HG03521 (cell line): ENCODE data around the gene SIPA1L3.

Experiments used
- ATAC-seq: cut with Tn5 transposase; IDR thresholded peaks from one replicate; pipeline ENCODE4 v1.9.1; 2021; ENCODE audit warnings: mild to moderate bottlenecking, moderate library complexity; ENCODE audit not compliant: unreplicated experiment

Gene SIPA1L3

DNA sequence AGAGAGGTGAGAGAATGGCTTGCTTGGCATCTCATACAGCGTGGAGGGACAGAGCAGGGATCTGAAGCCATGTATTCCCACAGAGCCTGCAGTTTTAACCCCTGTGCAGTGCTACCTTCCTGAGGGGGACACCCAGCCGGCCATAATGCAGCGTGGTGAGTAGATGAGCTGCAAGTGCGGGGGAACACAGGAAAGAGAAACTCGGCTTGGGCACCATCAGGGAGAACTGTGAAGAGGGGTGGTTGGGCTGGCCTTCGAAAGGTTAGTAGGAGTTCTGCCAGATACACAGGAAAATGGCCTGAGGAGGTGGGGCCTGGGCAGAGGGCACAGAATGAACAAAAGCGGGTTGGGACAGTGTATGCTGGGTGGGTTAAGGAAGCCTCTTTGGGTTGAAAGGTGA is 88.3 kb downstream of the SIPA1L3 start:
- no peak for ATAC-seq

DNA sequence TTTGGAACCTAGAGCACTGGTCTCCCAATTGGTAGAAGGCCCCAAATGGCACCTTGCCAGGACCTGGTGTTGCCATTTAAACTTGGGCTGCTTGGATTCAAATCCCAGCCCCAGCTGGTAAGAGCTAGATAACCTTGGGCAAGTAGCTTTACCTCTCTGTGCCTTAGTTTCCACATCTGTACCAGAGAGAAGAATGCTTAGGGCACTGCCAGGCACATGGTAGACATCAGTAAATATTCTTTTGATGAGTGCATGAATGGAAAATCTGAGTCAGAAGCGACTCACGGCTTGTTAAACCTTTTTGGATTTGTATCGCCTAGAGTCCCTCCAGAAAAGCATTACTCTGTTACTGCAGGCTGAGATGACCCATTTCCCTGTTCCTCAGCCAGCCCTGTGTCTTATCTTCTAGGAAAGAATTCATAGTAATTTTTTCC is 90.9 kb downstream of the SIPA1L3 start:
- ATAC-seq: no peak

DNA sequence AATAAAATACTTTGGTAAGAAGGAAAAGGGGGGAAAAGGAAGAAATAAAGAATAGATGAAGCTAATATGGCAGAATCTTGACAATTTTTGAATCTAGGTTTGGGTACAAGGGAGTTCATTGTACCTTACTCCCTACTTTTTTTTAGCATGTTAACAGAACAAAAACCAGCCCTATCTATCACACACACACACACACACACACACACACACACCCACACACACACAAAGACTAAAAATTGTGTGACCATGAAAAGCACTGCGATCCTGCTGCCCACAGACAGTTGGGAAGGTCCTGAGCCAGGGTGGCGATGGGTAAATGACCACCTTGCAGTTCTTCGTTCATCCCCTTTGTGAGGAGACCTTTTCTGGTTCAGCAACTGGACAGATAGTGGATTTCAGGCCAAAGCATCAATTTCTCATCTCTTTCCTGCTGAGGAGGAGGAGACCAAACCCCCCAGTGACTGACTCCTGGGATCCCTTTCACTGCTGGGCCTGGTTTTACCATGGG is 91.8 kb downstream of the SIPA1L3 start:
- ATAC-seq: no peak

DNA sequence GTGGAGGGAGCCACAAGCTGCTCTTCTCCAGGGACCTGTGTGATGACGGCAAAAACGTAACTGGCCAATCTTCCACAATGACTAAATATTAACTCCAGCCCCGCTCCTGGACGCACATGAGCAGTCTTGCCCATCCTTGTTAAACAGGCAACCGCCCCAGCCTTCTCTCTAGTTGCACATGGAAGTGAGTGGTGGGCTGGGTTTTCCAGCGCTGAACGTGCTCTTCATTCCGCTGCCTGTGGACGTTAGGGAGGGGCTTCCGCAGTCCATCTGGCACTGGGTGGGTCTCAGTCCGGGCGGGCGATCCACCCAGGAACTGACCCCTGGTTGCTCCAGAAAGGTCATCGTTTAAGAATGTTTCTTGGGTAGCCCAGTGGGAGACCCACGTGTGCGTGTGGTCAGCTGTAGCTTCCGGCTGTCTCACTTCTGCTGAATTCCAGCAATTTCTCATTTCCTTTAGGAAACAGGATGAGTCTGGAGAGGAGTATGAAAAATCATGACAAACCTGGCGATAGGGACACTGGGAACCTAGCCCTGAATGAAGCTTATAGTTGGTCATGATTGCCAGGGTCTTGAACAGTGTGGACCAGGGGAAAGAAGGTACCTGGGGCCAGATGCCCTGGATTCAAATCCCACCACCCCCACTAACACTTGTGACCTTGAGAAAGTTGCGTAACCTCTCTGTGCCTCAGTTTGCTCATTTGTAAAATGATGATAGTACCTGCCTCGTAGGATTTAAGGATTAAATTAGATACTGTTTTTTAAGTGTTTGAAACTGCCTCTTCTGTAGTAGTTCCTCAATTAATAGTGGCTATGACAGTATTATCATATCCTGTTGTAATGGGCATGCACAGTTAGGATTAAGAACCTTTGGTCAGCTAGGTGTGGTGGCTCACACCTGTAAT is 92.6 kb downstream of the SIPA1L3 start:
- no peak for ATAC-seq

DNA sequence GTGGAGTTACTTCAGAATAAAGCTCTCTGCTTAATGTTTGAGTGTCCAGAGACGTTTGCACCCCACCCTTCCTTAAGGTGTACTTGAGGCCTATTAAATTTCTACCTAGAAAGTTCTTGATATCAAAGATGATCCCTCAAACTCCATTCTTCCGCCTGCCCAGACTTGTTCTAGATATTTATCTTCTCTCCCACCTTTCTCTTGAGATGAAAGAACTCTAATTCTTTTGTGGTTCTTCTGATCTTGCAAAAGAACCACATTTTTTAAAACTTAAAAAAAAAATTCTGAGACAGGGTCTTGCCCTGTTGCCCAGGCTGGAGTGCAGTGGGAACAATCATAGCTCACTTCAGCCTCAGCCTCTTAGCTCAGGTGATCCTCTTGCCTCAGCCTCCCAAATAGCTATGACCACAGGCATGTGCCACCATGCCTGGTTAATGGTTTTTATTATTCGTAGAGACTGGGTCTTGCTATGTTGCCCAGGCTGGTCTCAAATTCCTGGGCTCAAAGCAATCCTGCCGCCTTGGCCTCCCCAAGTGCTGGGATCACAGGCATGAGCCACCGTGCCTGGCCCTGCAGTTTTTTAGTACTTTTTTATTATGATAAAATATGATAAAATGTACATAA is 94.3 kb downstream of the SIPA1L3 start:
- no peak for ATAC-seq

DNA sequence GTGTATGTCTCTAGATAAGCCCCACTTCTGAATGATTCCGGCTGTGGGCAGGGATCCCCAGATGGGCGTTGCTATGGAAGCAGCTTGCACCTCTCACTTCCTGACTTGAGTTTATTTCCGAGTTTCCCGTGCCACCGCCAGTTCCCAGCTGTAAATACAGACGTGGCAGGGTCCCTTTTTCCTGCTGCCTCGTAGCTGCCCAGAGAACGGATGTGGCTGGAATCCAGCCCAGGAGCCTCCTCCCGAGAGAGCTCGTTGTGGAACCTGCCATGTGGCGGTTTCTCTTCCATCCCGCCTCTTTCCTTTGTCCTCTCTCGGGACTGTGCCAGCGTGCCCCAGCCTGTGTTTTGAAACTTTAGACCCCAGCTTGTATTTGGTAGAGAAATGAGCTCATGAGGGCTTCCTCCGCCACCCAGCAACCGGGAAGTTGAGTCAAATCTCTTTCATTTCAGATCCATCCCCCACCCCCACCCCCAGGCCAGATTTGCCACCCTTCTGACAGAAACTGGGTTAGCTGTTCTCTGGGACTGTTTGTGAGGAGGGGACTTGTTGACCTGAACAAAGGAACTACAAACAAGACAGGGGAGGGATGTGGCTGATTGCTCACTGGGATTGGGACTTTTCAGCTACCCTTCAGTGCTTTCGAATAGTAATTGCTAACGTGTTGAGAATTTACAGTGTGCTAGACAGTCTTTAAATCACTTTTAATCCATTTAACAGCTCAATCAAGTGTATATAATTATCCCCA is 96.6 kb downstream of the SIPA1L3 start:
- no peak for ATAC-seq

DNA sequence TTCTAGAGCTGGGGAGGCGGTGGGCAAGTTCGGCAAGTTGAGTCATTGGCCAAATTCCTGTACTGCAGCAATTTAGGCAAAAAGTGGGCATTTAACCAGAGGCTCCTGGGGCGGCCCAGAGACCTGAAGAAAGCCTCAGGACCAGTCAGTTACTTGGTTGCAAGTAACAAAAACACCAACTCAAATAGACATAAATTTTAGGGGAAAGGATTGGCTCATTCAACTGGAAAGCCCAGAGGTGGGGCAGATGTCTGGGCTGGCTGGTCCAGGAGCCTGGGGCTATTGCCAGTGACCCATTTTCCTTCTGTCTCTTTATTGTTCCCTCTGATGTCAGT is 97.1 kb downstream of the SIPA1L3 start:
- peak; percentile 13 for ATAC-seq

DNA sequence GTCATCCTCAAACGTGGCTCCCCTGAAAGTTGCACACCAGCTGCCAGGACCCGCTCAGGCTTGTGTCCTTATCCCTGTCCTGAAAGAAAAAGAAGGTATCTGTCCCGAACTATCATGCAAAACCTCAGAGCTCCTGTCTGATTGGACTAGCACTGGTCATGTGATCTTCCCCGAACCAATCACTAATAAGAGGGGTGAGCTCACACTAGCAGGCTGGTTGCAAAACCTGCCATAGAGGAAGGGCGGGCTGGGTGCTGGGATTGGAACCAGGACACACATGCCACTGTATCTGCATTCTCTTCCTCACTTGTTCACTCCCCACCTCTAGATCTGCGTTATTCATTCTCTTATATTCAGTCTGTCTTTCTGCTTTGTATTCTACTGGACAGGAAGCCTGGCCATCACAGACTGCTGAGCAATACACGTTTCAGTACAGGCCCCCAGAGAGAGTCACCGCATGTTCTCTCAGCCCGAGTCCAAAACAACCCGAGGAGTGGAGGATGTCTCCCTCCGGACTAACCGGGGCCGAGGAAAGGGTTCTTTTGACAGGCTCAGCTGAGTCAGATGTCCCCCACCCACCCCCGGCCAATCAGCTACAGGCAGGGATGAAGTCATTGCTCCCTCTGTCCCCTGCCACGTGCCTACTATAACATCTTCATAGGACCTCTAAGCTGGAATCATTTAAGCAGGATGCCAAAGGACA is 97.7 kb downstream of the SIPA1L3 start:
- ATAC-seq: peak; percentile 65

DNA sequence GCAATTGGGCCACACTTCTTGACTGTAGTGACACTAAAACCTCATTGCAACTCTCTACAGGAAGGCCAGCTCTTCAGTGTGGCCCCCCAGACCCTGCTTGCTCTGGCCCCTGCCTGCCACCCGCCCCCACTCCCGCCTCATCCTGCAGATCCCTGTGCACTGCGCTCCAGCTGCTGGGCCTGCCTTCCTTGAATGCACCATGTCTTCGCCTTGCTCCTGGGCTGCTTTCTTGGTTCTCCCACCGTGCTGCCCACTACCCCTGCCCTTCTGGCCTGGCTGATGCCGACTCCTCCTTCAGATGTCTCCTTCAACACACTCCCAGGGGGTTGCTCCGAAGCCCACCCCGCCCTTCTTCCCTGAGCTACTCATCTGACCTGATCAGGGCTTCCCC is 98.2 kb downstream of the SIPA1L3 start:
- ATAC-seq: no peak

DNA sequence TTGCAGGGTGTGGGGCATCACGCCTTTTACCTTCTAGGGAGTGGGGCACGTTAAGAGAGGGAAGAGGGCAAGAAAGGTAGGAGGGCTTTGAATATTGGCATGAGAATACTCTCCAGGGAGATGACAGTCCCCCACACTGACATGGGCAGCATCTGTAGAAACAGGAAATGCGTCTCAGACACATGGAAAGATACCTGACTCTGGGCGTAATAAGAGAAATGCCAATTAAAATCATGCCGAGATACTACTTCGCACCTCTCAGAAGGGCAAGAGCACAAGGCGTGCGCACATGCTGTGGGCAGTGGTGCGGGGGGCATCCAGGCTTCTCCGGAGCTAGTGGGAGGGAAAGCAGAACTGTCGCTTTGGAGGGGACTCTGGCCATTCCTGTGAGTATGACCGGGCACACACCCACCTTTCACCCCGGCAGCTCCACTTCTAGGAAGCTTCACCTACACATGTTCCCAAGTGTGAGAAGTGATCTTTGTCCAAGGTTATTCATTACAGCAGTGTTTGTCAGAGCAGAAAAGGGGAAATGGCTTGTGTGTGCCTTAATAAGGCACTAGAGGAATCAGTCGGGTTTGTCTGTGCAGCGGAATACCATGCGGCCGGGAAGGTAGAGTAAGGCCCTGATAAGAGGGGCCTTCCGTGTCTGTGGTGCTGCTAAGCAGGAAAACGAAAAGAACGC is 99.5 kb downstream of the SIPA1L3 start:
- no peak for ATAC-seq

DNA sequence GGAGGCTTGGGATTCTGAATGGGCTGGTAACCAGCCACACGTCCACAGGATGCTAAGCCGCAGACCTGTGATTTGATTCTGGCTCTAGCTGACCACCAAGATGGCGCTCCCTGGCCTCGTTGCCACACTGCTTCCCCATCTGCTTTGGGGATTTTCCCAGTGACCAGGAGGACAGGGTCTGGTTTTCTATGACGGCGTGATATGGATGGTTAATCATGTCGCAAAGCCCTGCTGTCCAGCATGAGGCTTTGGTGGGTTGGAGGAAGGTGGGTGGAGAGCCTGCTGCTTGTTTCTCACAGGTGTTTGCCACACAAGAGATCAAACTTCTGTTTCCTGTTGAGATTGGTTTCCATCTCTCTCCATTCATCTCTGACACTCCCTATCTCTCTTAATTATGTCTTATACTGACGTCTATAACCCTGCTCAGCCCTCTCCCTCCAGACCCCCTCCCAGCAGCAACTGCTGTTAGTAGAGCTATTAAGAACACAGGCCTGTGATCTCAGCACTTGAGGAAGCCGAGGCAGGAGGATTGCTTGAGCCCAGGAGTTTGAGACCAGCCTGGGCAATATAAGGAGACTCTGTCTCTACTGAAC is 102.7 kb downstream of the SIPA1L3 start:
- no peak for ATAC-seq

DNA sequence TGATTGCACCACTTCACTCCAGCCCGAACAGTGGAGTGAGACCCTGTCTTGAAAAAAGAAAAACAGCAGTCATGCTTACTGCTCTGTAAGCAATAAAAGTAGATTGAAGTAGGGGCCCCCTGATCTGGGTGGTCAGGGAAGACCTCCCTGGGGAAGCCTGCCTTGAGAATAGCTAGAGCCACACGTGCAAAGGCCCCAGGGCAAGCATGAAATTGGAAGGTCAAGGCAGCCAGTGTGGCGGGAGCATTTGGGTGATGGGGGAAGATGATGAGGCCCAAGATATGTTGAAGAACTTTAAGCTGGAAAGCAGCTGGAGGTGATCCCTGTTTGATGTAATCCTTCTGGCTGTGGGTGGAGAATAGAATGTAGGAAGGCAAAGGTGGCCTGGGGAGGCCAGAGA is 104.4 kb downstream of the SIPA1L3 start:
- ATAC-seq: no peak

DNA sequence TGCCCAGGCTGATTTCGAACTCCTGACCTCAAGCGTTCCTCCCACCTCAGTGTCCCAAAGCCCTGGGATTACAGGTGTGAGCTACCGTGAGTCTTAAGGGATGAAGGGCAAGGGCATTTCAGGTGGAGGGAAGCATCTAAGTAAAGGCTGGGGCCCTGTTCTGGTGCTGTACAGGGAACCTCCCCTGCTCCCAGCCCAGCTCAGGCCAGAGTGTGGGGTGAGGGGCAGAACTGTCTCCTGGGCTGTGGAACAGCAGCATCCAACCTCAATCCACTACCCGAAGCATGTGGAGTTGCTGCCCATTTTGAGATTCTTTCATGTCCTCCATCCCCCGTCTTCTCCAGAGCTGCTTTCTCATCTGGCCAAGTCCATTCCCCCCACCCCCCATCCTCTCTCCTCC is 105.3 kb downstream of the SIPA1L3 start:
- no peak for ATAC-seq

DNA sequence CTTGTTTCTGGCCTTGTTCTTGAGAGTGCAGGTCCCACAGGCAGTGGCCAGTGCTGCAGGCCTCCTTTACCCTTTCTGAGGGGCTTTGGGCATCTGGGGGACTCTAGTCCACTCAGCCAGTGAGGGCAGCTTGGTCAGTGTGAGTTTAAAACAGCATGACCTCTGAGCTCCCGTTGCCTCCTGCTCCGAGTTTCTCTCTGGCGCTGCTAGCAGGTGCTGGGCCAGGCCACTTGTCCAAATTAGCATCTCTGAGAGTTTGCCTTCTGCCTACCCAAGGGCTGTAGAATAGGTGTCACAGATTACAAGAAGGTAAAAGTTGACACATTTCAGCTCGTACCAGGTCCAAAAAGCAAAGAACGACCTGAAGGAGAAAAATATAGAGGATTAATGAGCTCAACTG is 105.9 kb downstream of the SIPA1L3 start:
- no peak for ATAC-seq

DNA sequence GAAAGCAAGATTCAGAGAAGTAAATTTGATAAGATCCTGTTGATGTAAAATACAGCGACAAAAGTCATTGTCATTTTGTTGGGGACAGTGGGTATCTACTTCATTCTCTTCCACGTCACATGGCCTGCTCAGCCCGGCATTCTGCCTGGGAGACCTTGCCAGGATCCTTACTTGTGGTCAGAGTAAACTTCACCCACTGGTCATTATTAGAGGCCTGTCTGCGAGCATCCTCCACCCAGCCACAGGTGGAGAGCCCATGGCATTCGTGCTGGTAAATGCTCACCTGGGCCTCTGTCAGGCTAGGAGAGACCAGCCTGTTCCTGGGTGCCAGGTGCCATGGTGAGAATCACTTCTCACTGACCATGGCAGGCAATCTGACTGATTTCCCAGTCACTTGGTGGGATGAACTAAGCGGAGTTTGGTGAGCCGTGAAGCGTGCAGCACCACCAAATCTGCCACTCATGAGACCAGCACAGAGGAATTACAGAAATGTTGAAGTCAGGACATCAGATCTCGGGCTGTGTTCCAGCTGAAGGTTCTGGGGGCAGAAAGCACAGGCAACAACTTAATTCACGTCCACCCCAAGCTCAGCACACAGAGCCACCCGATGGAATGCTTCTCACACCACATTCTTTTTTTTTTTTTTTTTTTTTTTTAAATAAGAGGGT is 107.0 kb downstream of the SIPA1L3 start:
- ATAC-seq: no peak

DNA sequence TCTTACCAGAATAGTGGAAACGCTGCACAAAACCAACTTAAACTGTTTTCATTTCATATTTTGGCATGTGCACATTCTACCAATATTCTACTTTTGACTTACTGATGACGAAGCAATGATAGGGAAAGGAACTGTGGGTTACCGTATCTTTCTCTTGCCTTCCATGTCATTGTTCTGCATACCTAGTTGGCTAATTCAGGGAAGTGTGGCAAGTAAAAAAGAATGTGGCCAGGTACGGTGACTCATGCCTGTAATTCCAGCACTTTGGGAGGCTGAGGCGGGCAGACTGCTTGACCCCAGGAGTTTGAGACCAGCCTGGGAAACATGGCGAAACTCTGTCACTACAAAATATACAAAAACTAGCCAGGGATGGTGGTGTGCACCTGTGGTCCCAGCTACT is 108.2 kb downstream of the SIPA1L3 start:
- no peak for ATAC-seq

DNA sequence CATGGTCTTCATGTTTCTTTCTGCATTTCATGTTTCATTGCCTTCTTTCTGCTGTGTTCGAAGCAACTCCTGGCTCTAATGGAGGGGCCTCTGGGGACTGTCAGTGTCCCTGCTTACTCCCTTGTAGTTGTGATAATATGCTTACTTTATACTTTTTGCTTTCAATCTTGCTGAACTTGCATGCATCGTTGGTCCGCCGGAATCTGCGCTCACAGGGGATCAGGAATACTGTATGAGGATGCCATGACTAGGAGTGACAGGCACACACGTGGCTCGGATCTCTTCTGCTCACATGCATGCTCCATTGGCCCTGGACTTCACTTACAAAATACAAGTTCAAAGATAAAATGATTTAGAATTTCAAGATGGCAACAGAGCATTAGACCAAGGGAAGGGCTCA is 108.8 kb downstream of the SIPA1L3 start:
- no peak for ATAC-seq

DNA sequence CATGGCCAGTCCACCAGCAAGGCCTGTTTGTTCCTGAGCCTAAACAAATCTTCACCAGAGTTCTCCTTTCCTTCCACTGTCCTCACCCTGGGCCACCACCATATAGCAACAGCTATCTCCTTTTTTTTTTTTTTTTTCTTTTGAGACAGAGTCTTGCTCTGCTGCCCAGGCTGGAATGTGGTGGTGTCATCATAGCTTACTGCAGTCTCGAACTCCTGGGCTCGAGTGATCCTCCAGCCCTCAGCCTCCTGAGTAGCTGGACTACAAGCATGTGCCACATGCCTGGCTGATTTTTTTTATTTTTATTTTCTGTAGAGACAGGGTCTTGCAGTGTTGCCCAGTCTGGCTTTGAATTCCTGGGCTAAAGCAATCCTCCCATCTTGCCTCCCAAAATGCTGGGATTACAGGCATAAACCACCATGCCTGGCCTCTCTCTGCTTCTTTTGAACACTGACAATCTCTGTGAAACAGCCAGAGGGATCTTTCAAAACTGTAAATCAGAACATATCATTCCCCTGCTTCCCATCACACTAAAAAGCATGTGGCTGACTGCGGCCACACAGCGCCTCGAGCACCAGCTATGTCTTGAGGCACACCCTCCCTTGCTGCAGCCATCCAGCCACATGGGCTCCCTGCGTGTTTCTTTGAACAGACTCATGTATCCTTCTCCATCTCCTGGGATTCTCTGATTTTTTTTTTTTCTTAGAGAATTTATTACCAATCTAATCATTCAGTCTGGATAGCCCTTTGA is 110.6 kb downstream of the SIPA1L3 start:
- ATAC-seq: no peak
